GM23248 (cell line): Measurements from ENCODE around the gene PDGFD.

Source experiments
- EZH2 ChIP-seq: fragments of 200-600 bp; sonication (generic); IDR thresholded peaks from 2 replicates; pipeline ENCODE4 v1.6.1; 2018; ENCODE audit warnings: antibody characterized with exemption, mild to moderate bottlenecking; ENCODE audit not compliant: insufficient read depth, poor library complexity, severe bottlenecking
- EZH2phosphoT487 ChIP-seq: fragments of 200-600 bp; sonication (generic); IDR thresholded peaks from 2 replicates; pipeline ENCODE4 v1.6.1; 2018; ENCODE audit warnings: antibody characterized with exemption, moderate library complexity, mild to moderate bottlenecking, low read depth; ENCODE audit not compliant: insufficient read depth

DNA sequence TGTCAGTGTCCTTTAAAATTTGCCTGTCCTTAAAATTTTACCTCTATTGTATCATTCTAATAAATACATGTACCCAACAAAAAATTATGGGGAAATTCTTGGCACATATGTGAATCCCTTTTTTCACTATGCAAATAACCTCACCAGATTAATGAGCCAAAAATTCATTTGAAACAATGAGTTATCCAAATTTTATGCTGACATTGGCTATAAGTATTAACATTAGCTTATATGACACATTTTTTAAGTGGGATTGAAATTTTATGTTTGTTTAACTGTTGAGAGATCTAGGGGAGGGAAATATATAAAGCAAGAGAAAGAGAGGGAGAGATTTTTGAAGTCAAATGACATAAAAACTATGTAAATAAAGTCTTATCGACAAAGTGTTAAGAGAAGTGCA is 11.8 kb upstream of the PDGFD start:
- TF ChIP-seq EZH2 (no peak), EZH2phosphoT487 (no peak)
